Measurements from ENCODE around the gene URB1.
"Not testable (repeated sequence)": the region's sequence is repeated elsewhere in the genome, so short reads cannot be mapped to it uniquely, and the experiment has no call there.

URB1 gene

GRCh38 chr21:32311621-32312020 is 81.2 kb downstream of the URB1 start:
- no CpG with 5 or more reads among the region's 9 CpGs for WGBS (ENCODE audit: extremely low coverage, insufficient coverage, low lambda C conversion rate)
- H2BK120ac ChIP-seq (ENCODE audit: low read depth, low read length), result no peak overlapping the region
- H3K4me2 ChIP-seq (ENCODE audit: low read length), result no peak overlapping the region
- no peak overlapping the region for H2BK5ac ChIP-seq (ENCODE audit: low read length)
- H3K79me2 ChIP-seq (ENCODE audit: control insufficient read depth, insufficient read depth, low read length), result no peaks in the 10 kb centered on the region
- no peak overlapping the region for H4K8ac ChIP-seq (ENCODE audit: low read depth, low read length)
- no peak overlapping the region for H3K56ac ChIP-seq (ENCODE audit: low read length)
- no peaks in the 10 kb centered on the region for H3K79me1 ChIP-seq (ENCODE audit: low read length)
- no peak overlapping the region for H4K5ac ChIP-seq (ENCODE audit: low read length)
- H2AK5ac ChIP-seq (ENCODE audit: low read length), result no peak overlapping the region
- DNase-seq, result no peak
- H3K27ac ChIP-seq (ENCODE audit: low read depth, low read length), result no peak overlapping the region
- H3K9ac ChIP-seq (ENCODE audit: low read length), result no peak overlapping the region
- H2BK15ac ChIP-seq (replicated peaks; ENCODE audit: low read depth), result no peak overlapping the region
- H3K4ac ChIP-seq (ENCODE audit: low read depth, low read length), result no peak overlapping the region
- peaks cover 9% of the 10 kb centered on the region for H3K36me3 ChIP-seq (ENCODE audit: control insufficient read depth, insufficient read depth, low read length)
- no peak overlapping the region for H3K18ac ChIP-seq (ENCODE audit: low read length)
- no peak overlapping the region for H3K23ac ChIP-seq (ENCODE audit: low read length)
- no peak overlapping the region for H3K4me3 ChIP-seq (ENCODE audit: low read length)
- no peaks in the 10 kb centered on the region for H3K4me1 ChIP-seq (ENCODE audit: control insufficient read depth, low read depth, low read length)
- H3K27me3 ChIP-seq (ENCODE audit: insufficient read depth, low read length, poor library complexity), result no peaks in the 10 kb centered on the region

GRCh38 chr21:32310976-32311375 is 81.8 kb downstream of the URB1 start:
- not testable (repeated sequence) for H3K36me3 ChIP-seq (ENCODE audit: control insufficient read depth, insufficient read depth, low read length); H3K27me3 ChIP-seq (ENCODE audit: insufficient read depth, low read length, poor library complexity); H4K8ac ChIP-seq (ENCODE audit: low read depth, low read length); H3K79me1 ChIP-seq (ENCODE audit: low read length); H3K23ac ChIP-seq (ENCODE audit: low read length); H2BK15ac ChIP-seq (replicated peaks; ENCODE audit: low read depth); H3K4me1 ChIP-seq (ENCODE audit: control insufficient read depth, low read depth, low read length); H3K18ac ChIP-seq (ENCODE audit: low read length); H3K9ac ChIP-seq (ENCODE audit: low read length); H2AK5ac ChIP-seq (ENCODE audit: low read length); H3K56ac ChIP-seq (ENCODE audit: low read length); H2BK120ac ChIP-seq (ENCODE audit: low read depth, low read length); H2BK5ac ChIP-seq (ENCODE audit: low read length); H3K4me3 ChIP-seq (ENCODE audit: low read length); H3K4ac ChIP-seq (ENCODE audit: low read depth, low read length); H3K27ac ChIP-seq (ENCODE audit: low read depth, low read length); H3K79me2 ChIP-seq (ENCODE audit: control insufficient read depth, insufficient read depth, low read length); DNase-seq; H3K4me2 ChIP-seq (ENCODE audit: low read length); H4K5ac ChIP-seq (ENCODE audit: low read length)
- no CpG with 5 or more reads among the region's 9 CpGs for WGBS (ENCODE audit: extremely low coverage, insufficient coverage, low lambda C conversion rate)

GRCh38 chr21:32309906-32310460 is 82.8 kb downstream of the URB1 start:
- H4K8ac ChIP-seq (ENCODE audit: low read depth, low read length), result no peak overlapping the region
- no peak overlapping the region for H3K4ac ChIP-seq (ENCODE audit: low read depth, low read length)
- peaks cover 3% of the 10 kb centered on the region for H3K4me1 ChIP-seq (ENCODE audit: control insufficient read depth, low read depth, low read length)
- peak; percentile 82 for DNase-seq
- H3K36me3 ChIP-seq (ENCODE audit: control insufficient read depth, insufficient read depth, low read length), result peaks cover 8% of the 10 kb centered on the region
- H4K5ac ChIP-seq (ENCODE audit: low read length), result no peak overlapping the region
- H3K27ac ChIP-seq (ENCODE audit: low read depth, low read length), result no peak overlapping the region
- no peaks in the 10 kb centered on the region for H3K79me1 ChIP-seq (ENCODE audit: low read length)
- H2BK120ac ChIP-seq (ENCODE audit: low read depth, low read length), result no peak overlapping the region
- no peak overlapping the region for H2BK5ac ChIP-seq (ENCODE audit: low read length)
- H3K56ac ChIP-seq (ENCODE audit: low read length), result no peak overlapping the region
- H3K4me2 ChIP-seq (ENCODE audit: low read length), result no peak overlapping the region
- H3K23ac ChIP-seq (ENCODE audit: low read length), result no peak overlapping the region
- no peaks in the 10 kb centered on the region for H3K79me2 ChIP-seq (ENCODE audit: control insufficient read depth, insufficient read depth, low read length)
- no CpG with 5 or more reads among the region's 7 CpGs for WGBS (ENCODE audit: extremely low coverage, insufficient coverage, low lambda C conversion rate)
- no peak overlapping the region for H2AK5ac ChIP-seq (ENCODE audit: low read length)
- no peaks in the 10 kb centered on the region for H3K27me3 ChIP-seq (ENCODE audit: insufficient read depth, low read length, poor library complexity)
- H3K4me3 ChIP-seq (ENCODE audit: low read length), result no peak overlapping the region
- H3K18ac ChIP-seq (ENCODE audit: low read length), result no peak overlapping the region
- H3K9ac ChIP-seq (ENCODE audit: low read length), result no peak overlapping the region
- H2BK15ac ChIP-seq (replicated peaks; ENCODE audit: low read depth), result no peak overlapping the region

GRCh38 chr21:32308696-32309095 is 84.1 kb downstream of the URB1 start:
- no peak overlapping the region for H3K56ac ChIP-seq (ENCODE audit: low read length)
- no peak overlapping the region for H2BK15ac ChIP-seq (replicated peaks; ENCODE audit: low read depth)
- no peak overlapping the region for H2AK5ac ChIP-seq (ENCODE audit: low read length)
- no peak overlapping the region for H3K4ac ChIP-seq (ENCODE audit: low read depth, low read length)
- H2BK5ac ChIP-seq (ENCODE audit: low read length), result no peak overlapping the region
- no peak overlapping the region for H3K23ac ChIP-seq (ENCODE audit: low read length)
- H3K79me2 ChIP-seq (ENCODE audit: control insufficient read depth, insufficient read depth, low read length), result no peaks in the 10 kb centered on the region
- no peak overlapping the region for H4K8ac ChIP-seq (ENCODE audit: low read depth, low read length)
- no peak overlapping the region for H3K27ac ChIP-seq (ENCODE audit: low read depth, low read length)
- no peaks in the 10 kb centered on the region for H3K27me3 ChIP-seq (ENCODE audit: insufficient read depth, low read length, poor library complexity)
- H4K5ac ChIP-seq (ENCODE audit: low read length), result no peak overlapping the region
- WGBS (ENCODE audit: extremely low coverage, insufficient coverage, low lambda C conversion rate), result no CpG with 5 or more reads among the region's 10 CpGs
- no peak overlapping the region for H3K9ac ChIP-seq (ENCODE audit: low read length)
- H2BK120ac ChIP-seq (ENCODE audit: low read depth, low read length), result no peak overlapping the region
- H3K4me2 ChIP-seq (ENCODE audit: low read length), result no peak overlapping the region
- no peak overlapping the region for H3K4me3 ChIP-seq (ENCODE audit: low read length)
- peaks cover 3% of the 10 kb centered on the region for H3K4me1 ChIP-seq (ENCODE audit: control insufficient read depth, low read depth, low read length)
- H3K79me1 ChIP-seq (ENCODE audit: low read length), result no peaks in the 10 kb centered on the region
- no peak overlapping the region for H3K18ac ChIP-seq (ENCODE audit: low read length)
- peaks cover 2% of the 10 kb centered on the region for H3K36me3 ChIP-seq (ENCODE audit: control insufficient read depth, insufficient read depth, low read length)
- DNase-seq, result no peak

GRCh38 chr21:32307706-32308105 is 85.1 kb downstream of the URB1 start:
- Histone ChIP-seq H2BK5ac (ENCODE audit: low read length) (no peak overlapping the region), H3K79me2 (ENCODE audit: control insufficient read depth, insufficient read depth, low read length) (no peaks in the 10 kb centered on the region), H4K8ac (ENCODE audit: low read depth, low read length) (no peak overlapping the region), H3K27me3 (ENCODE audit: insufficient read depth, low read length, poor library complexity) (no peaks in the 10 kb centered on the region), H3K79me1 (ENCODE audit: low read length) (no peaks in the 10 kb centered on the region), H3K4me2 (ENCODE audit: low read length) (no peak overlapping the region), H3K4me1 (ENCODE audit: control insufficient read depth, low read depth, low read length) (peaks cover 3% of the 10 kb centered on the region), H3K27ac (ENCODE audit: low read depth, low read length) (no peak overlapping the region), H2BK15ac (replicated peaks; ENCODE audit: low read depth) (no peak overlapping the region), H3K36me3 (ENCODE audit: control insufficient read depth, insufficient read depth, low read length) (peaks cover 2% of the 10 kb centered on the region), H2AK5ac (ENCODE audit: low read length) (no peak overlapping the region), H2BK120ac (ENCODE audit: low read depth, low read length) (no peak overlapping the region), H3K18ac (ENCODE audit: low read length) (no peak overlapping the region), H3K56ac (ENCODE audit: low read length) (no peak overlapping the region), H3K9ac (ENCODE audit: low read length) (no peak overlapping the region), H3K4me3 (ENCODE audit: low read length) (no peak overlapping the region), H3K23ac (ENCODE audit: low read length) (no peak overlapping the region), H3K4ac (ENCODE audit: low read depth, low read length) (no peak overlapping the region), H4K5ac (ENCODE audit: low read length) (no peak overlapping the region)
- no peak for DNase-seq
- WGBS (ENCODE audit: extremely low coverage, insufficient coverage, low lambda C conversion rate), result no CpG with 5 or more reads among the region's 4 CpGs

All from mesendoderm (in vitro differentiated cells).